SU-DHL-6 (cell line): ENCODE measurements around the gene TNS1.

Source experiments
- CTCF ChIP-seq: fragments of 200-600 bp; sonication (generic); IDR thresholded peaks from one replicate; pipeline ENCODE4 v1.5.1; 2017; ENCODE audit warnings: antibody characterized with exemption, mild to moderate bottlenecking, low read length, moderate library complexity; ENCODE audit not compliant: insufficient read depth, poor library complexity, severe bottlenecking
- EZH2phosphoT487 ChIP-seq: fragments of 200-600 bp; sonication (generic), shearing (Covaris generic); conservative IDR thresholded peaks from 2 replicates; pipeline ENCODE4 v1.6.1; 2018; ENCODE audit warnings: mild to moderate bottlenecking, antibody characterized with exemption, low read length, moderate library complexity, mixed read lengths

GRCh38 chr2:217858519-217859491 is 144.0 kb downstream of the TNS1 start:
- TF ChIP-seq CTCF, result no peak
- TF ChIP-seq EZH2phosphoT487, result no peak
